ENCODE measurements around the gene MCM9.

Gene MCM9

DNA sequence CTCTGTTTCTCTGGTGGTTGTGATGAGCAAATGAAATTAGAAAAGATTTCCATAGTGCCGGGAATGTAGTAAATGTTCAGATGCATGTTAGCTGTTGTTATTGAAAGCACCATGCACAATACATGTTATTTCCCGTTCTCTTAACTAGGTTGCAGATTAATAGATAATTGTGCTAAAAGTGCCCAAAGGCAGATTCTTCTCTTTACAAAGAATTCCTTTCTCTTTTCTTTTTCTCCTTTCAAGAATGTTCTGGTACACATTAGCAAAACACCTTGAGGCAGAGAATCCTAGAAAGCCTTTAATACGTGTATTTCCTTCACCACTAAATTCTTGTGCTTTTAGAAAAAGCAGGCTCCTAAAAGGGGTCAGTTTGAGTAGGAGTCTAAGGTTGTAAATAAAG is 162.1 kb downstream of the MCM9 start:
- TF ChIP-seq TAF1 (IDR thresholded peaks at IDR 0.05; ENCODE audit: borderline replicate concordance, insufficient read depth, low read length) (no peak), FOXP2 (optimal IDR thresholded peaks at IDR 0.05; ENCODE audit: borderline replicate concordance, extremely low read depth, extremely low read length, insufficient read depth) (no peak), SIN3A (IDR thresholded peaks at IDR 0.05; ENCODE audit: borderline replicate concordance, insufficient read depth, low read length) (no peak), POLR2AphosphoS5 (IDR thresholded peaks at IDR 0.05; ENCODE audit: low read depth, low read length) (no peak)
- TF ChIP-seq, protein P1, sequence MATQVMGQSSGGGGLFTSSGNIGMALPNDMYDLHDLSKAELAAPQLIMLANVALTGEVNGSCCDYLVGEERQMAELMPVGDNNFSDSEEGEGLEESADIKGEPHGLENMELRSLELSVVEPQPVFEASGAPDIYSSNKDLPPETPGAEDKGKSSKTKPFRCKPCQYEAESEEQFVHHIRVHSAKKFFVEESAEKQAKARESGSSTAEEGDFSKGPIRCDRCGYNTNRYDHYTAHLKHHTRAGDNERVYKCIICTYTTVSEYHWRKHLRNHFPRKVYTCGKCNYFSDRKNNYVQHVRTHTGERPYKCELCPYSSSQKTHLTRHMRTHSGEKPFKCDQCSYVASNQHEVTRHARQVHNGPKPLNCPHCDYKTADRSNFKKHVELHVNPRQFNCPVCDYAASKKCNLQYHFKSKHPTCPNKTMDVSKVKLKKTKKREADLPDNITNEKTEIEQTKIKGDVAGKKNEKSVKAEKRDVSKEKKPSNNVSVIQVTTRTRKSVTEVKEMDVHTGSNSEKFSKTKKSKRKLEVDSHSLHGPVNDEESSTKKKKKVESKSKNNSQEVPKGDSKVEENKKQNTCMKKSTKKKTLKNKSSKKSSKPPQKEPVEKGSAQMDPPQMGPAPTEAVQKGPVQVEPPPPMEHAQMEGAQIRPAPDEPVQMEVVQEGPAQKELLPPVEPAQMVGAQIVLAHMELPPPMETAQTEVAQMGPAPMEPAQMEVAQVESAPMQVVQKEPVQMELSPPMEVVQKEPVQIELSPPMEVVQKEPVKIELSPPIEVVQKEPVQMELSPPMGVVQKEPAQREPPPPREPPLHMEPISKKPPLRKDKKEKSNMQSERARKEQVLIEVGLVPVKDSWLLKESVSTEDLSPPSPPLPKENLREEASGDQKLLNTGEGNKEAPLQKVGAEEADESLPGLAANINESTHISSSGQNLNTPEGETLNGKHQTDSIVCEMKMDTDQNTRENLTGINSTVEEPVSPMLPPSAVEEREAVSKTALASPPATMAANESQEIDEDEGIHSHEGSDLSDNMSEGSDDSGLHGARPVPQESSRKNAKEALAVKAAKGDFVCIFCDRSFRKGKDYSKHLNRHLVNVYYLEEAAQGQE (IDR thresholded peaks at IDR 0.05; ENCODE audit: insufficient read depth in 1 of 2, low read depth in 2 of 2, low read length in 2 of 2) = no peak

DNA sequence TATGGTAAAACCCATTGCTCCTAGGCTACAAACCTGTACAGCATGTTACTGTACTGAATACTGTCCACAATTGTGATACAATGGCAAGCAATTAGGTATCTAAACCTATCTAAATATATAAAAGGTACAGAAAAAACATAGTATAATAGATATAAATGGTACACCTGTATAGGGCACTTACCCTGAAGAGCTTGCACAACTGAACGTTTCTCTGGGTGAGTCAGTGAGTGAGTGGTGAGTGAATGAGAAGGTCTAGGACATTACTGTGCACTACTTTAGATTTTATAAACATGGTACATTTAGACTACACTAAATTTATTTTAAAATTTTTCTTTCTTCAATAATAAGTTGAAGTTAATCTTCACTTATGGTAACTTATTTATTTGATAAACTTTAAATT is 163.7 kb downstream of the MCM9 start:
- TF ChIP-seq FOXP2 (optimal IDR thresholded peaks at IDR 0.05; ENCODE audit: borderline replicate concordance, extremely low read depth, extremely low read length, insufficient read depth) (no peak), POLR2AphosphoS5 (IDR thresholded peaks at IDR 0.05; ENCODE audit: low read depth, low read length) (no peak), TAF1 (IDR thresholded peaks at IDR 0.05; ENCODE audit: borderline replicate concordance, insufficient read depth, low read length) (no peak), SIN3A (IDR thresholded peaks at IDR 0.05; ENCODE audit: borderline replicate concordance, insufficient read depth, low read length) (no peak)
- TF ChIP-seq, protein P1 (IDR thresholded peaks at IDR 0.05; ENCODE audit: insufficient read depth in 1 of 2, low read depth in 2 of 2, low read length in 2 of 2) = no peak

DNA sequence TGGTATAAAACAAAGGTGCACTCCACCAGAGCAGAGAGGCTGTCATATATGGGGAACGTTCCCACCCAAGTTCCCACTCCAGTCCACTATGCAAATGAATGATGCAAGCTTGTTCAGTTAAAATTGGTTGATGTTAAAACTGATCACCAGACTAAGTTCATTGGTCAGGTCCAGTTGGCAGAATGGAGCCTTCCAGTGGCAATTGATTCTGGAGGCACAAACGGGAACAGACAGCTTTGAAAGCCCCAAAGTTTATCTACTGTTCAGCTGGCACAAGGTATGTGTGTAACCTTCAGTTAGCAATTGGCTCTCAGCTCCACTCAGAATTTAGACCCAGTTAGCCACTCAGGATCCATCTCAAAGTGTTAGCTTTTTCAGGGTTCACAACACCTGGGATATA is 164.1 kb downstream of the MCM9 start:
- TF ChIP-seq POLR2AphosphoS5 (IDR thresholded peaks at IDR 0.05; ENCODE audit: low read depth, low read length) = no peak

DNA sequence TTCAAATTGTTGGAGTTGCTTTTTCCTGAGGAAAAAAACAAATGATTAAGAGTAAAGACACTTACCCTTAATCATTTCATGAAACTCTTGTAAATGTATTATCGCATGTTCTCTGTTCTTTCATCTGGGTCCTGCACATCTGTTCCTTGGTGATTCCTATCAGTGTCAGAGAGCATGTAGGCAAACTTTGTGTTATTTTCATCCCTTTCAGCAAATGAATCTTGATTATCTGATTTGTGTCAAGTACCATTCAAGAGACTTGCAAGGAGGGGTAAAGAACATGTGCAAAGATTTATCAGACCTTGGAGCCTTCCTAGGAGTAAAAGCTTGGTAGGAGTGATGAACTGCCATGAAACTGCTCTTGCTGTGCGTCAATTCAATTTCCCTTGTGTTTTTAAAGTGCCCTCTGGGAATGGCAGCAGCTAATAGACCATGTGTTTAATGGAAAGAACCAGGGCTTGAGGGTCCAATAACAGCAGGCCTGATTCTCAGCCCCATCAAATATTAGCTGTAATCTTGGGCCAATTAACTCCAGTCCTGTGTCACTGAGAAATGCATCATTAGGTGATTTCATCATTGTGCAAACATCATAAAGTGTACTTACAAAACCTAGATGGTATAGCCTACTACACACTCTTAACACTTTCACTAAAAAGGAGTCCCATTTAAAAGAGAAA is 164.7 kb downstream of the MCM9 start:
- TF ChIP-seq, protein P1 (IDR thresholded peaks at IDR 0.05; ENCODE audit: insufficient read depth in 1 of 2, low read depth in 2 of 2, low read length in 2 of 2) = no peak
- TF ChIP-seq SIN3A (IDR thresholded peaks at IDR 0.05; ENCODE audit: borderline replicate concordance, insufficient read depth, low read length) = no peak
- no peak for TF ChIP-seq POLR2AphosphoS5 (IDR thresholded peaks at IDR 0.05; ENCODE audit: low read depth, low read length)
- no peak for TF ChIP-seq TAF1 (IDR thresholded peaks at IDR 0.05; ENCODE audit: borderline replicate concordance, insufficient read depth, low read length)
- TF ChIP-seq FOXP2 (optimal IDR thresholded peaks at IDR 0.05; ENCODE audit: borderline replicate concordance, extremely low read depth, extremely low read length, insufficient read depth) = no peak

DNA sequence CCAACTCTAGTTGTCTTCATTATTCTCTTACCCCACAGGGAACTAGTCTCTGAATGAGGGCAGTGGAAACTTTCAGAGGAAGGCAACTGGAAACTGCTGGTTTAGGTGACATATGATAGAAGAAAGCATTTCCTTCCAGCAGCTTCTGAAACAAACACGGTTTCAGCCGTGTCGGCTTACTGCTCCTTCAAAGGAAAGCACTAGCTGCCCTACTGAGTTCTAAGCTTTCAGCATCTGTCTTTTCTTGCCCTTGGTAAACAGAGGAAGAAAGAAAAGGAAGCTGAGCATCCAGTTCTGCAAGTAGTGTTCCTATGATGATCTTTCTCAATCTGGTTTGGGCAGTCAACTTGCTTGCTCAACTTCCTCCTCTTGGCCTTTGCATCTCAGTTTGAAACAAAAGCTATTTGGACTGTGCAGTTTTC is 166.0 kb downstream of the MCM9 start:
- TF ChIP-seq FOXP2 (optimal IDR thresholded peaks at IDR 0.05; ENCODE audit: borderline replicate concordance, extremely low read depth, extremely low read length, insufficient read depth) (no peak), SIN3A (IDR thresholded peaks at IDR 0.05; ENCODE audit: borderline replicate concordance, insufficient read depth, low read length) (no peak), TAF1 (IDR thresholded peaks at IDR 0.05; ENCODE audit: borderline replicate concordance, insufficient read depth, low read length) (no peak), POLR2AphosphoS5 (IDR thresholded peaks at IDR 0.05; ENCODE audit: low read depth, low read length) (no peak)
- TF ChIP-seq, protein P1 (IDR thresholded peaks at IDR 0.05; ENCODE audit: insufficient read depth in 1 of 2, low read depth in 2 of 2, low read length in 2 of 2) = no peak
